Stomach smooth muscle (tissue), 2 donors: ENCODE measurements around the gene LRP1.

Experiments
- H3K27ac ChIP-seq: one replicate; pipeline ENCODE4 v1.7.0; 2013; ENCODE audit warnings: mild to moderate bottlenecking, low read length, inconsistent platforms
- H3K27me3 ChIP-seq, 2 donors: one replicate each; pipeline ENCODE4 v1.7.0; 2013; ENCODE audit warnings: low read length in 2 of 2; ENCODE audit not compliant: insufficient read depth in 2 of 2, control insufficient read depth in 1 of 2
- H3K36me3 ChIP-seq, 2 donors: one replicate each; pipeline ENCODE4 v1.7.0; 2013; ENCODE audit warnings: low read length in 2 of 2; ENCODE audit not compliant: control insufficient read depth in 2 of 2, insufficient read depth in 2 of 2
- H3K4me1 ChIP-seq: one replicate; pipeline ENCODE4 v1.7.0; 2013; ENCODE audit warnings: low read length; ENCODE audit not compliant: control insufficient read depth, insufficient read depth
- H3K4me3 ChIP-seq, 2 donors: one replicate each; pipeline ENCODE4 v1.7.0; 2013; ENCODE audit warnings: low read length in 2 of 2
- H3K9ac ChIP-seq, 2 donors: one replicate each; pipeline ENCODE4 v1.7.0; 2013; ENCODE audit warnings: low read length in 2 of 2, mild to moderate bottlenecking in 1 of 2
- H3K9me3 ChIP-seq, 2 donors: one replicate each; pipeline ENCODE4 v1.7.0; 2013; ENCODE audit warnings: low read length in 2 of 2; ENCODE audit not compliant: control insufficient read depth in 2 of 2
- donor health status: healthy.
- donor health status: Pancreatic carcinoma.

LRP1 gene

DNA sequence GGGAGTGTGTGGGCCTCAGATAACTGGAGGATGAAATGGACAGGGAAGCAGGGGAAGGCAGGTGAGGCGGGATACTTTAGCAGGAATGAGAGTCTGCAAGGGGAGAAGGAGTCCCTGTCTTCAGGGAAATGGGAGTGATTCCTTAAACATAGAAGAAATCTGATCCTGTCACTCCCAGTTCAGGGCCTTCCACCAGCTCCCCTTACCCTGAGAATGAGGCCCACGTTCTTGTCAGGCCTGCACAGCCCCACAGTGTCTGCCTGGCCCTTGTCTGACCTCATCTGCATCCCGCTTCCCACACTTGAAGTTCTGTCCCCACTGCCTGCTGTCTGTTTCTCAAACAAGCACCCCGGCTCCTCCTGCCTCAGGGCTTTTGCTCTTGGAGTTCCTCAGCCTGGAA lies 31.8 kb downstream of the LRP1 start:
- Histone ChIP-seq H3K27ac (no peak overlapping the region), H3K27me3 (no peaks in the 10 kb centered on the region), H3K4me3 (no peak overlapping the region), H3K36me3 (peaks cover 58 to 72% of the 10 kb centered on the region in 2 donors), H3K4me1 (peaks cover 15% of the 10 kb centered on the region), H3K9me3 (no peaks in the 10 kb centered on the region), H3K9ac (no peak overlapping the region)

- Histone ChIP-seq H3K27me3 (no peaks in the 10 kb centered on the region), H3K27ac (no peak overlapping the region), H3K4me1 (peaks cover 15% of the 10 kb centered on the region), H3K9ac (no peak overlapping the region), H3K9me3 (no peaks in the 10 kb centered on the region), H3K36me3 (peaks cover 61 to 71% of the 10 kb centered on the region in 2 donors), H3K4me3 (no peak overlapping the region)
These were observed 32.5 kb downstream of the LRP1 start for GRCh38 chr12:57160741-57161140.

DNA sequence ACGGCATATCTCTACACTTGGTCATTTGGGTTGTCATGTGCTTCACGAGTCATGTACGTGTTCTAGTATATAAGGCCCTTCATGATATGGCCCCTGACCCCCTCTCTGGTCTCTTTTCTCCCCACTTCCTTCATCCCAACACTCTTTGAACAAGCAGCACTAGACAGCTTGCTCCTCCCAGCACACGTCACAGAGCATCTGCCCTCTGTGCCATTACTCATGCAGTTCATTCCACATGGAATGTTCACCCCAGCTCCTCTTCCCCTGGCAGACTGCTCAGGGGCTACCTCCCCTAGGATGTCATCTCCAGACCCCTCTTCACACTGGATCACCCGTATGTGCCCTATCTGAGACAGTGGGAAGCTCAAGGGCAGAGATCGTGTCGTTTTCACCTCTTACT lies 33.2 kb downstream of the LRP1 start:
- Histone ChIP-seq H3K27me3 (no peaks in the 10 kb centered on the region), H3K4me3 (no peak overlapping the region), H3K9ac (no peak overlapping the region), H3K36me3 (peaks cover 62 to 71% of the 10 kb centered on the region in 2 donors), H3K9me3 (no peaks in the 10 kb centered on the region), H3K4me1 (peaks cover 15% of the 10 kb centered on the region), H3K27ac (no peak overlapping the region)

DNA sequence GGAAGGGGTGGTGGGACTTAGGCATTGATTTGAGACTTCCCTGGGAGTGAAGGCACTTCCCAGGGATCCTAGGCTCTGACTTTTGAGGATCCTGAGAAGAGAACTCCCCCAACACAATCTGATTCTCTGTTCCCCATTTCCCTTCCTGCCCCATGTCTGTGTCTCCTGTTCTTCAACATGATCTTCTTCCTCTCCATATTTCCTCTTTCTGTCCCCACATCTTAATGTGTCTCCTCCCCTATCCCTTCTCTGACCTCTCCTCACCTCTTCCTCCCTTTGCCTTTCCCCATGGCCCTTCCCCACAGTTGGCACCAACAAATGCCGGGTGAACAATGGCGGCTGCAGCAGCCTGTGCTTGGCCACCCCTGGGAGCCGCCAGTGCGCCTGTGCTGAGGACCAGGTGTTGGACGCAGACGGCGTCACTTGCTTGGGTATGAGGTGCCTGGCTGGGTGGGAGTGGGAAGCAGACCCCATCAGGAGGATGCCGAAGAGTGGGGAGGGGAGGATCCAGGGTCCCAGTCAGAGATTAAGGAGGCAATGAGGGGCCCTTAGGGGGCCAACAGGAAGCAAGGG lies 34.4 kb downstream of the LRP1 start:
- H3K27me3 ChIP-seq = no peaks in the 10 kb centered on the region
- H3K4me1 ChIP-seq = peaks cover 15% of the 10 kb centered on the region
- H3K9me3 ChIP-seq = no peaks in the 10 kb centered on the region
- no peak overlapping the region for H3K4me3 ChIP-seq
- H3K9ac ChIP-seq = no peak overlapping the region
- peaks cover 73 to 75% of the 10 kb centered on the region in 2 donors for H3K36me3 ChIP-seq
- H3K27ac ChIP-seq = no peak overlapping the region

DNA sequence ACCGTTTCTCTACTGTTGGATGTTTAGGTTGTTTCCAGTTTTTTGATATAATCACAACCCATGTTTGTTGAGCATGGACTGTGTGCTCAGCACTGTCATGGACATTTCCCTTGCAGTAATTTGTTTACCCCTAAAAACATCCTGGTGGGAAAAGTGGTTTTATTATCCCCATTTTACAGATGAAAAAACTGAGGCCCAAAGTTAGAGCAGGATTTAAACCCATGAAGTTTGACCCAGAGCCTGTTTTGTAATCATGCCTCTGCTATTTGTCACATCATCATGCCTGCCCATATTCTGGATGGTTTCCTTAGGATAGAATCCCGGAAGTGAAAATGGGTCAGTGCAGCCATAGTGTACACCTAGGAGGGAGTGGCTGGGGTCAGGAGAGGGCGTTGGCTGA lies 36.2 kb downstream of the LRP1 start:
- H3K4me3 ChIP-seq = no peak overlapping the region
- H3K9ac ChIP-seq = no peak overlapping the region
- peaks cover 69 to 70% of the 10 kb centered on the region in 2 donors for H3K36me3 ChIP-seq
- H3K9me3 ChIP-seq = no peaks in the 10 kb centered on the region
- H3K4me1 ChIP-seq = peaks cover 2% of the 10 kb centered on the region
- H3K27ac ChIP-seq = no peak overlapping the region
- H3K27me3 ChIP-seq = no peaks in the 10 kb centered on the region

DNA sequence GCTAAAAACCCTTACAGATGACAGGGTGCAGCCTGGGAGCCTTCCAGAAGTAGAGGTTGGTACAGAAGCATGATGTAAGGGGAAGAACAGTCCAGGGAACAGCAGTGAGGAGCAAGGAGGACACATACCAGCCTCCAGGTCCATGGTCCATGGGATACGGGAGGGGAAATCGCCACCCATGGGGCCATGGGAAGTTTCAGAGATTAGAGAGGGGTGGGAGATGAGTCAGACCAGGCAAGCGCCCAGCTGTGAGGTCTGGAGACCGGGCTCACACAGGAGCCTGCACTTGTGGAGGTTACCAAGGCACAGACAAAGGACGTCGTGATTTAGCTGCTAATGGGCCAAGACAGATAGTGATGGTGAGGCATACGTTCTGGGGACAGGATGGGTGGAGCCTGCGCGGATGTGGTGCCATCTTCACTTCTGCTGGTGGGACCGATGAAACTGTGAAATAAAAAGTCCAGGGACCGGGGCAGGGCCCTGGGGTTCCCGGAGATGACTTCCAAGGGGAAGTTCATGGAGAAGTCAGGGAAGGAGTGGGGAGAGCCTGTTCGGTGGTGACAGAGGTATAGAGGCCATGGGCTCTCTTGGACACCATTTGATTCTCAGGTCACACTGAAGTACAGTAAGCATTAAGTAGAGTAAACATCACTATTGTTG lies 36.8 kb downstream of the LRP1 start:
- H3K9me3 ChIP-seq = no peaks in the 10 kb centered on the region
- H3K9ac ChIP-seq = no peak overlapping the region
- no peak overlapping the region for H3K4me3 ChIP-seq
- H3K27ac ChIP-seq = no peak overlapping the region
- H3K4me1 ChIP-seq = no peaks in the 10 kb centered on the region
- peaks cover 63 to 65% of the 10 kb centered on the region in 2 donors for H3K36me3 ChIP-seq
- H3K27me3 ChIP-seq = no peaks in the 10 kb centered on the region

DNA sequence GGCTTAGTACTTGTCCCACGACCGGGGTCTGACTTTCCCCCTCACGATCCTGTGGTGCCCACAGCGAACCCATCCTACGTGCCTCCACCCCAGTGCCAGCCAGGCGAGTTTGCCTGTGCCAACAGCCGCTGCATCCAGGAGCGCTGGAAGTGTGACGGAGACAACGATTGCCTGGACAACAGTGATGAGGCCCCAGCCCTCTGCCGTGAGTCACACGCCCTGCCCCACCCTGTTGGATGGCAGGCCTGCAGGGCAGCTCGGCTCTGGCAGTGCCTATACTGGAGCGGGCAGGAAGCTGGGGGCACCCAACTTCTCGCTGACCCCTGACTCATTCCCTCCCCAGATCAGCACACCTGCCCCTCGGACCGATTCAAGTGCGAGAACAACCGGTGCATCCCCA lies 37.5 kb downstream of the LRP1 start:
- H3K9ac ChIP-seq = no peak overlapping the region
- no peaks in the 10 kb centered on the region for H3K27me3 ChIP-seq
- peaks cover 2% of the 10 kb centered on the region for H3K4me1 ChIP-seq
- no peak overlapping the region for H3K4me3 ChIP-seq
- no peak overlapping the region for H3K27ac ChIP-seq
- peaks cover 60% of the 10 kb centered on the region in 2 donors for H3K36me3 ChIP-seq
- H3K9me3 ChIP-seq = no peaks in the 10 kb centered on the region

DNA sequence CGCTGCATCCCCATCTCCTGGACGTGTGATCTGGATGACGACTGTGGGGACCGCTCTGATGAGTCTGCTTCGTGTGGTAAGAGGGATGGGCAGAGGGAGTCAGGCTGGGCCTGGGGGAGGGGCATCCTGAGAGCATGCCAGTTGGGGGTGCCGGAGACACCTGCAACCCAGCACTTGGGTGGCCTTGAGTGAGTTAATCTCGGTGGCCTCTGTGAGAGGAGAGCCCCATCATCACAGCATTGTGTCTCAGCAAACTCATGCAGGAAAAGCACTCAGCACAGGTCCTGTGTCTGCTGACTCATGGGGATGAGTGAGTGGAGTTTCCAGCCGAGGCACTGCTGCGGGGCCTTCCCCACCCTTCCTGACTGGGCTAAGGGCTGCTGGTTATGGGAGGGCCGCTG lies 38.7 kb downstream of the LRP1 start:
- no peak overlapping the region for H3K9ac ChIP-seq
- H3K27me3 ChIP-seq = no peaks in the 10 kb centered on the region
- H3K9me3 ChIP-seq = no peaks in the 10 kb centered on the region
- H3K36me3 ChIP-seq = peaks cover 48 to 50% of the 10 kb centered on the region in 2 donors
- no peak overlapping the region for H3K4me3 ChIP-seq
- peaks cover 6% of the 10 kb centered on the region for H3K4me1 ChIP-seq
- H3K27ac ChIP-seq = no peak overlapping the region

GRCh38 chr12:57168058-57168457 lies 39.8 kb downstream of the LRP1 start:
- Histone ChIP-seq H3K4me3 (no peak overlapping the region), H3K4me1 (peaks cover 6% of the 10 kb centered on the region), H3K27me3 (no peaks in the 10 kb centered on the region), H3K9me3 (no peaks in the 10 kb centered on the region), H3K36me3 (peaks cover 43 to 44% of the 10 kb centered on the region in 2 donors), H3K27ac (no peak overlapping the region), H3K9ac (no peak overlapping the region)

DNA sequence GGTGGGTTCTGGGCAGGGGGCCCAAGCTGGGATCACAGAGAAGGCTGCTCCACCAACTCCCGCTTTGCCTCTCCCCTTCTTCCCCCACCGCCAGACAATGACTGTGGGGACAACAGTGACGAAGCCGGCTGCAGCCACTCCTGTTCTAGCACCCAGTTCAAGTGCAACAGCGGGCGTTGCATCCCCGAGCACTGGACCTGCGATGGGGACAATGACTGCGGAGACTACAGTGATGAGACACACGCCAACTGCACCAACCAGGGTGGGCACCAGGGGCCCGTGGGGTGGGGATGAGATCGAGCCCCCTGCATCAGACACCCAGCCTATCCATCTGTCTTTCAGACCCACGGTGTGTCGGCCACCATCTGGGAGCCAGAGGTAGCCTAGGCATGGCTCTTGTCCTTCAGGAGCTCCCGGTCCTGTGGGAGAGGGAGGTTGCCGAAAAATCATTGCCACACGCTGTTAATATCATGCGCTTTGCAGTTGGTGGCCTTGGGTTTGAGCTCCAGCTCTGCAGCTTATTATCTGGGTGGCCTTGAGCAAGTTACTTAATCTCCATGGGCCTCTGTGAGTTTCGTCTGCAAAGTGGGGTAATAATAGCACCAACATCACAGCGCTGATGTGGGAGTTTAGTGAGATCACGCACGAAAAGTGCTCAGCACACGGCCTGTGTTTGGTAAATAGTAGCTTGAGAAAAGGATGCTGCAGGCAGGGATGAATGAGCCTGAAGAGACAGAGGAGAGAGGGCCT lies 40.9 kb downstream of the LRP1 start:
- Histone ChIP-seq H3K27me3 (no peaks in the 10 kb centered on the region), H3K36me3 (peaks cover 44 to 55% of the 10 kb centered on the region in 2 donors), H3K9me3 (no peaks in the 10 kb centered on the region), H3K9ac (no peak overlapping the region), H3K4me1 (peaks cover 6% of the 10 kb centered on the region), H3K27ac (no peak overlapping the region), H3K4me3 (no peak overlapping the region)

- no peaks in the 10 kb centered on the region for H3K9me3 ChIP-seq
- peaks cover 9% of the 10 kb centered on the region for H3K4me1 ChIP-seq
- H3K36me3 ChIP-seq = peaks cover 41 to 51% of the 10 kb centered on the region in 2 donors
- H3K27me3 ChIP-seq = no peaks in the 10 kb centered on the region
- H3K9ac ChIP-seq = no peak overlapping the region
- H3K4me3 ChIP-seq = no peak overlapping the region
- H3K27ac ChIP-seq = no peak overlapping the region
These were observed 41.7 kb downstream of the LRP1 start for GRCh38 chr12:57169969-57170368.
